AG09309 (cell line): ENCODE measurements around the gene NDUFB1.

Source experiments
- DNase-seq: peaks from one replicate; pipeline ENCODE4 v3.0.0-alpha.2; 2010; ENCODE audit warnings: low read depth
- H3K4me3 ChIP-seq: 2 replicates; pipeline ENCODE4 v1.5.1; 2011; ENCODE audit warnings: mild to moderate bottlenecking, low read depth, low read length, moderate library complexity; ENCODE audit not compliant: control insufficient read depth
- TF ChIP-seq, protein P1 (sequence below): IDR thresholded peaks from 2 replicates; pipeline ENCODE4 v1.5.1; 2011; ENCODE audit warnings: mild to moderate bottlenecking, low read depth, low read length, inconsistent platforms; ENCODE audit not compliant: insufficient read depth, control insufficient read depth; ENCODE audit errors: missing control alignments

Gene NDUFB1

DNA sequence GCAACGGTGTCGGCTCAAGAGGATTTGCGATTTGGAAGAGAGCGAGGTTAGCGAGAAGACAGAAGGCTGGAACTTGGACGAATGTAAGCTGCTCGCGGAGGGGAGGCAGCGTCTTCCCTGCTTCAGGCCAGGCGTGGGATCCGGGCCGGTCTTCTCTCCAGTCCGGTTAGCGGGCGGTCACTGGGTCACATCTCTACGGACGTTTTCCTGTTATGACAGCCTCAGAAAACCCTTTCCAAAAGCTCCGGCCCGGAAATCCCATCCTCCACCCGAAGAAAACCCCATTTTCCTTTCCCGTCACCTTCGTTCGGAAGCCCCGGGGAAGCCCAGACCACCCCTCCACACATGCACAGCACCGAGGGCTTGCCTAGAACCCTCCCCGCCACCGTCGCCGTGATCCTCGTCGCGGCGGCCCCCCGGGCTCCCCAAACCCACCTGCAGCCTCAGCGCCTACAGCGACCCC lies 268 bp downstream of the NDUFB1 start:
- TF ChIP-seq, protein P1, sequence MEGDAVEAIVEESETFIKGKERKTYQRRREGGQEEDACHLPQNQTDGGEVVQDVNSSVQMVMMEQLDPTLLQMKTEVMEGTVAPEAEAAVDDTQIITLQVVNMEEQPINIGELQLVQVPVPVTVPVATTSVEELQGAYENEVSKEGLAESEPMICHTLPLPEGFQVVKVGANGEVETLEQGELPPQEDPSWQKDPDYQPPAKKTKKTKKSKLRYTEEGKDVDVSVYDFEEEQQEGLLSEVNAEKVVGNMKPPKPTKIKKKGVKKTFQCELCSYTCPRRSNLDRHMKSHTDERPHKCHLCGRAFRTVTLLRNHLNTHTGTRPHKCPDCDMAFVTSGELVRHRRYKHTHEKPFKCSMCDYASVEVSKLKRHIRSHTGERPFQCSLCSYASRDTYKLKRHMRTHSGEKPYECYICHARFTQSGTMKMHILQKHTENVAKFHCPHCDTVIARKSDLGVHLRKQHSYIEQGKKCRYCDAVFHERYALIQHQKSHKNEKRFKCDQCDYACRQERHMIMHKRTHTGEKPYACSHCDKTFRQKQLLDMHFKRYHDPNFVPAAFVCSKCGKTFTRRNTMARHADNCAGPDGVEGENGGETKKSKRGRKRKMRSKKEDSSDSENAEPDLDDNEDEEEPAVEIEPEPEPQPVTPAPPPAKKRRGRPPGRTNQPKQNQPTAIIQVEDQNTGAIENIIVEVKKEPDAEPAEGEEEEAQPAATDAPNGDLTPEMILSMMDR, result no peak
- DNase-seq, result no peak
- H3K4me3 ChIP-seq, result peak overlapping the region; percentile 90

DNA sequence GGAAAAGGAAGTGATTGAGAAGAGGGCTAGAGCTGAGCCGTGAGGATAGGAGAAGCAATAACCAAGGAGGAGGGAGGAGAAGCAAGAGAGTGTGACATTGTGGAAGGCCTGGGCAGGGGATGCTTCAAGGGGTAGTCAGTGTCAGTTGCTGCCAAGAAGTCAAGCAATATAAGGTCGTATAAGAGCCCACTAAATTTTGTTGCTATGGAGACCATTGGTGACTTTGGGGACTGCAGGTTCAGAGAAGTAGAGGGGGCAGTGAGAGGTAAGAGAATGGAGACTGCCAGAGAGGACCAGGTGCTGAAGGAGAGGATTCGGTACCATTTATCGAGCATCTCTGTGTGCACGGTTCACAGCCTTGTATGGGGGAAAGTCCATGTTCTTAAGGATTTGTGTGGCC lies 12.0 kb downstream of the NDUFB1 start:
- no peak overlapping the region for H3K4me3 ChIP-seq
- TF ChIP-seq, protein P1, result no peak
- DNase-seq, result no peak

DNA sequence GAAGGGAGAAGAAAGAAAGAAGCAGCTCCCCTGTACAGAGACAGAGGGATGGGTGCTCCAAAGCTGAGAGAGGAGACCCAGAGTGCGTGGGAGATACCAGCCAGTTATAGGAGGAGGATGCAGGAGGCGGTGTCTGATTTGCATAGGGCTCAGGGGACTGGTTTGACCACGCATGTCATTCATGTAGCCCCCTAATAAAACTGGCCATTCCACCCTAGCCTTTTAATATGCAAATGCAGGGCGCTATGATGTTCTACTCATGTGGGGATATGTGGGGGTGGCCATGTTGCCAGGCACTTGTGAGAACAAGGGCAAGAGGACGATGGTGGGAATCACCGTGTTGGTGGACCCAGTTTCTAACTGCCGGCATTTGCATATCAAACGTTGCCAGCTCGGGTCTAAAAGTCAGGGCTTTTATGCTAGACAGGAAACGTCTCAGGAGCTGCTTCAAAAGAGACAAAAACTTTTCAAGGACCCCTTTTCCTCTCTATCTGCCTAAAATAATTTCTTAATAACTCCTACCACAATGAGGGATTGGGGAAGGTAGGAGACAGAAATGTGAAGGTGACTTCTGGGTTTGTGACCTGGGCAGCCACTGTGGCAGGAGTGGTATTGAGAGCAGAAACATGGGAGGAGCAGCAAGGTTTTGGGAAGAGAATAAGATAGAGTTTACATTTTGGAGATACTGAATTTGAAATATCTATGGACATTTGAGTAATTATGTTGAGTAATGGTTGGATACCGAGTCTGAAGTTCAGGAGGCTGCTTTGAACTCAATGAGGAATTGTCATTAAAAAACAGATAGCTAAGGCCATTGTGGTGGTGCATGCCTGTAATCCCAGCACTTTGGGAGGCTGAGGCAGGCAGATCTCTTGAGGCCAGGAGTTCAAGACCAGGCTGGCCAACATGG lies 12.9 kb downstream of the NDUFB1 start:
- TF ChIP-seq, protein P1, result no peak
- DNase-seq, result no peak
- no peak overlapping the region for H3K4me3 ChIP-seq

DNA sequence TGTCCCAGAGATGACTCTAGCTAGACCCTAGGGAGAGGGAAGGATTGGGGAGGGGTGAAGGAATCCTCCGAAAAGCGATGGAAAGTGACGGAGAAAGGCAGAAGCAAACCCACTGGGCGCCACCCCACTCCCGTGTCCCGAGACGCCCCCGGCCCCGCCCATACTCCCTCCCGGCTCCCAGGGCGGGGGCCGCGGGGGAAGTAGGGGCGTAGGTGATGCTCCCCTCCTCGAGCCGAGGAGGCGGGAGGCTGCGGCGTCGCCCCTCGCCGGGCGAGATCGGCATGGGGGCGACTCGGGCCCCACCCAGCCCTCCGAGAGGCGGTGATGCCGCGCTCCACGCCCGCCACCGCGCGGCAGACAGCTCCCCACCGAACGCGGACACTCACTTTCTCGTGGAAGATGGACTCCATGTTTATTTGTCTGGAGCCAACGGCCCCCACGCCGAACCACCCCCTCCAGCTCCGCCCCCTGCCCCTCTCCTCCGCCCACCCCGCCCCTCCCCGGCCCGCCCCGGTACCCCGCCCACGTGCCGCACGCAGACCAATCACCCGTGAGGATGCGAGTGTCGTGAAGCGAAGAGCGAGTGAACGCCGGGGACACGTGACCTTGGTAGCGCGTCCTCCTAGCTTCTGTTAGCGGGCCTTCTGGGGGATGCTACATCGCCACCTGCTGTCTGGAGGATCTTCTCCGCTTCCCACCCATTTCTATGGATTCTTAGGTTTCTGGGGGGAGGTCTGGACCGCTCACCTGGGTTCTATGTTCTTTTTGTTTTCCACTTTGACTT lies 15.2 kb downstream of the NDUFB1 start, which contains the start of gene ATXN3:
Gene ATXN3 (minus strand): TSS at position 440 of the 784 bp plus-strand sequence. CDS start 30 bp downstream, at position 410.
- H3K4me3 ChIP-seq, result peak within 1 kb of the TSS; percentile 64
- DNase-seq, result peak; percentile 95
- TF ChIP-seq, protein P1, result peak; percentile 85

DNA sequence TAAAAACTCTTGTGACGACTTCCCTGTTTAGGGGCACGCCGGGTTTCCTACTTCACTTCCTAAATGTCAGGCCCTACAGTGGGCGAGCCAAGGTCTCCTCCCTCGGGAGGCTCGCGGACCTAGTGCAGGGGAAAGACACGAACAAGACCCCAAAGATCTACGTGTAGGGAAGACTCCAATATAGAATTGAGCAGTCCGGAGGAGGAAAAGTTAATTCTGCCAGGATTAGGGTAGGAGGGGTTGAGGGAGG lies 15.7 kb downstream of the NDUFB1 start:
- no peak for DNase-seq
- H3K4me3 ChIP-seq, result peak overlapping the region; percentile 64
- TF ChIP-seq, protein P1, result no peak

DNA sequence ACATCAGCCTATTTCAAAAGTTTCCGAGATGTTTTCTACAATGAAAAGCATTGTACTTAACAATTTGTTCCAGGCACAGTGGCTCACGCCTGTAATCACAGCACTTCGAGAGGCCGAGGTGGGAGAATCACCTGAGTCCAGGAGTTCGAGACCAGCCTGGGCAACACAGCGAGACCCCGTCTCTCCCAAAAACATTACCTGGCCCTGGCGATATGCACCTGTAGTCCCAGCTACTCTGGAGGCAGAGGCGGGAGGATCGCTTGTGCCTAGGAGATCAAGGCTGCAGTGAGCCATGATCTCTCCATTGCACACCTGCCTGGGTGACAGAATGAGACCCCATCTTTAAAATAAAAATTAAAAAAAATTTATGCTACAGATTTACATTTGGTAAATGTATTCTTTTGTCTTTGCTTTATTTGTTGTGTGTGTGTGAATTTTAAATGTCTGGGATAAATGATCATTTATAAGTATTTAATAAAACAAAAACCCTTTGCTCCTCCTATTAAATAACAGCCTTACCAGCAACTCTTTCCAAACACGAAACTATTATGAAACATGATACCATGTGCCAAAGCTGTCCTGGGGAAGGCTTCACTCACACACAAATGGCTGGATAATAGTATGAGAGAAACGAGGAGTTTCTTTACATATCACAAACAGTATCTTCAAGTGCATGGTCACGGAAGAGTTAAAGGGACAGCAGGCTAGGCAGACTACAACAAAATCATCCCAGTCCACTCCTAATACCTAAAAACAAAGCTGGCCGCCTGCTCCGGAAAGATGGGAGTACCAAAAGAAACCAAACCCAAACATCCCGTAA lies 16.2 kb downstream of the NDUFB1 start:
- TF ChIP-seq, protein P1, result no peak
- peak overlapping the region; percentile 64 for H3K4me3 ChIP-seq
- no peak for DNase-seq
